ENCODE data around the gene OR10A2. TPM values are rescaled to one million over a fixed set of nuclear protein-coding genes. Genes with fewer than 3 reads are reported as not detected.

OR10A2 gene
- total RNA-seq, 2 experiments from 2014 or later: not detected

DNA sequence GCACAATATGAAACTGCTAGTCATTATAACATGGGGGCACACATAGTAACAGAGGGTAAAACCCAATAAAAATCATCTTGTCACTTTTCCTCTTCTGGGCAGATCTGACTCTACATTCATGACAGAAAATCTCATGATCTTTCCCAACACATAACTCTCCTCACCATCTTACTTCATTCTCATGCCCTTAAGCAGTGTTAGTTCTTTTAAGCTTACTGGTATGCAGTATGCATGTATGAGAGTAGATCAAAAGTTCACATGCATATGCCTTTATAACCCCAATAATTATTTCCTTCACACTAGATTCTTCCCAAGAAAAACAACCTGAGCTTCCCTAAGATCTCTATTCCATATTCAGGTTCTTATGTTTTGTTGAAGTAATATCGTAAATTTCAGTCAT, 8.4 kb downstream of the OR10A2 start:
- CTCF ChIA-PET (ENCODE audit: unreplicated experiment): no interaction called here
- no peak for TF ChIP-seq EZH2phosphoT487 (IDR thresholded peaks at IDR 0.05; ENCODE audit: borderline replicate concordance, low read depth, low read length)
- TF ChIP-seq, protein P1, sequence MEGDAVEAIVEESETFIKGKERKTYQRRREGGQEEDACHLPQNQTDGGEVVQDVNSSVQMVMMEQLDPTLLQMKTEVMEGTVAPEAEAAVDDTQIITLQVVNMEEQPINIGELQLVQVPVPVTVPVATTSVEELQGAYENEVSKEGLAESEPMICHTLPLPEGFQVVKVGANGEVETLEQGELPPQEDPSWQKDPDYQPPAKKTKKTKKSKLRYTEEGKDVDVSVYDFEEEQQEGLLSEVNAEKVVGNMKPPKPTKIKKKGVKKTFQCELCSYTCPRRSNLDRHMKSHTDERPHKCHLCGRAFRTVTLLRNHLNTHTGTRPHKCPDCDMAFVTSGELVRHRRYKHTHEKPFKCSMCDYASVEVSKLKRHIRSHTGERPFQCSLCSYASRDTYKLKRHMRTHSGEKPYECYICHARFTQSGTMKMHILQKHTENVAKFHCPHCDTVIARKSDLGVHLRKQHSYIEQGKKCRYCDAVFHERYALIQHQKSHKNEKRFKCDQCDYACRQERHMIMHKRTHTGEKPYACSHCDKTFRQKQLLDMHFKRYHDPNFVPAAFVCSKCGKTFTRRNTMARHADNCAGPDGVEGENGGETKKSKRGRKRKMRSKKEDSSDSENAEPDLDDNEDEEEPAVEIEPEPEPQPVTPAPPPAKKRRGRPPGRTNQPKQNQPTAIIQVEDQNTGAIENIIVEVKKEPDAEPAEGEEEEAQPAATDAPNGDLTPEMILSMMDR (conservative IDR thresholded peaks at IDR 0.05; ENCODE audit: low read length): no peak
- POLR2A ChIA-PET: no interaction called here

DNA sequence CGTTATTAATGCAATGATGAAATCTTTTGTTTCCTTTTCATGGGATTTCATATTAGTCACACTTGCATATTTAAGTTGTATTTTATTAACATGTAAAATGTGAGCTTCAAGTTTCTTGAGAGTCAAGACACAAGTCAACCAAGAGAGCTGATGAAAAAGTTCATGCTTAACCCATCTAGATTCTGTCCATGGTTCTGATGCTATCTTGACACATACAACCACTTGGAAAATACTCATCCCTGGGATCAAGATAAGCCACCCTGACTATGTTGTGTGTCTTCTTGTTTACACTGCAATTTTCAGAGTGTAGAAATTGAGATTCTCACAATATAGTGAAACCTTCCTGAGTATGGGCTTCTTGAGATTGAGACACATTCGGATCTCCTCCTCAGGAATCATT, 12.9 kb downstream of the OR10A2 start:
- no peak for DNase-seq (ENCODE audit: low spot score)
- CTCF ChIA-PET (ENCODE audit: unreplicated experiment): no interaction called here
- Histone ChIP-seq H3K9me3 (ENCODE audit: low read length) (no peaks in the 10 kb centered on the region), H3K4me2 (ENCODE audit: low read length) (no peak overlapping the region), H3K4me1 (ENCODE audit: insufficient read depth, low read length, poor library complexity, severe bottlenecking) (no peaks in the 10 kb centered on the region), H4K20me1 (ENCODE audit: insufficient read depth, low read length) (no peaks in the 10 kb centered on the region), H3K4me3 (ENCODE audit: low read depth, low read length, poor library complexity, severe bottlenecking) (no peak overlapping the region), H2AFZ (ENCODE audit: low read length) (no peak overlapping the region), H3K36me3 (ENCODE audit: insufficient read depth, low read length) (no peaks in the 10 kb centered on the region), H3K79me2 (ENCODE audit: insufficient read depth, low read depth, low read length) (no peaks in the 10 kb centered on the region), H3K9me2 (ENCODE audit: insufficient read depth, low read length) (no peaks in the 10 kb centered on the region), H3K27ac (ENCODE audit: low read depth, low read length, poor library complexity, severe bottlenecking) (no peak overlapping the region)
- BruUV-seq (replicated peaks): no TSS peak
- POLR2A ChIA-PET: interaction anchor here (1.6 kb wide), 1 partner anchor 12 kb away, joined by 3 read pairs; no protein-coding TSS in a partner anchor
- intact Hi-C loops (cut with micrococcal nuclease; ENCODE audit: unreplicated experiment): no loop called here
- no peak for TF ChIP-seq EZH2phosphoT487 (IDR thresholded peaks at IDR 0.05; ENCODE audit: borderline replicate concordance, low read depth, low read length)
- TF ChIP-seq, protein P1 (conservative IDR thresholded peaks at IDR 0.05; ENCODE audit: low read length): no peak

More for the DNA sequence above, 8.4 kb downstream of the OR10A2 start:
- Histone ChIP-seq H4K20me1 (ENCODE audit: insufficient read depth, low read length) (no peaks in the 10 kb centered on the region), H3K79me2 (ENCODE audit: insufficient read depth, low read depth, low read length) (no peaks in the 10 kb centered on the region), H3K9me3 (ENCODE audit: low read length) (no peaks in the 10 kb centered on the region), H2AFZ (ENCODE audit: low read length) (no peak overlapping the region), H3K4me1 (ENCODE audit: insufficient read depth, low read length, poor library complexity, severe bottlenecking) (no peaks in the 10 kb centered on the region), H3K4me3 (ENCODE audit: low read depth, low read length, poor library complexity, severe bottlenecking) (no peak overlapping the region), H3K9me2 (ENCODE audit: insufficient read depth, low read length) (no peaks in the 10 kb centered on the region), H3K27ac (ENCODE audit: low read depth, low read length, poor library complexity, severe bottlenecking) (no peak overlapping the region), H3K36me3 (ENCODE audit: insufficient read depth, low read length) (no peaks in the 10 kb centered on the region), H3K4me2 (ENCODE audit: low read length) (no peak overlapping the region)
- intact Hi-C loops (cut with micrococcal nuclease; ENCODE audit: unreplicated experiment): no loop called here
- no peak for DNase-seq (ENCODE audit: low spot score)
- no TSS peak for BruUV-seq (replicated peaks)

DNA sequence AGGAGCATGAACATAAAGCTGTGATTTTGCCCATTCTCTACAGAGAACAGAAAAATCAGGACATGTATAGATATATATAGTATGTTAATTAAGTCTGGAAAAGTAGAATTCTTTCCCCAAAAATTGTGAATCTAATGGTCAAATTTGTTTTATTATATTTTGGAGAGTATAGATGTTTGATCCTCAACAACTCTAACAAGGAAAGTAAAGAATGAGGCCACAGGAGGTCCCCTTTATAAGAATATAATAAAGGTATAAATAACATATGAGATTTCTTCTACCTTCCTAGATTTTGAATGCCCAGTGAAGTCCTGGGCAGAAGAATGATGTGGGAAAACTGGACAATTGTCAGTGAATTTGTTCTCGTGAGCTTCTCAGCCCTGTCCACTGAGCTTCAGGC, 13.5 kb downstream of the OR10A2 start, which contains the start of gene OR10A4:
Gene OR10A4 (plus strand): TSS at position 301 of the 400 bp plus-strand sequence. CDS start 23 bp downstream, at position 324.
- no peak for TF ChIP-seq EZH2phosphoT487 (IDR thresholded peaks at IDR 0.05; ENCODE audit: borderline replicate concordance, low read depth, low read length)
- TF ChIP-seq, protein P1 (conservative IDR thresholded peaks at IDR 0.05; ENCODE audit: low read length): no peak
- H3K36me3 ChIP-seq (ENCODE audit: insufficient read depth, low read length): no peaks in the 10 kb centered on the region
- H2AFZ ChIP-seq (ENCODE audit: low read length): no peak within 1 kb of the TSS
- ChIA-PET CTCF (ENCODE audit: unreplicated experiment) (no interaction called here), POLR2A (interaction anchor here (1.6 kb wide), 1 partner anchor 13 kb away, joined by 3 read pairs; no protein-coding TSS in a partner anchor)
- H3K27ac ChIP-seq (ENCODE audit: low read depth, low read length, poor library complexity, severe bottlenecking): no peak within 1 kb of the TSS
- H3K4me1 ChIP-seq (ENCODE audit: insufficient read depth, low read length, poor library complexity, severe bottlenecking): no peaks in the 10 kb centered on the region
- no peaks in the 10 kb centered on the region for H3K9me3 ChIP-seq (ENCODE audit: low read length)
- H4K20me1 ChIP-seq (ENCODE audit: insufficient read depth, low read length): no peaks in the 10 kb centered on the region
- H3K4me3 ChIP-seq (ENCODE audit: low read depth, low read length, poor library complexity, severe bottlenecking): no peak within 1 kb of the TSS
- no peaks in the 10 kb centered on the region for H3K79me2 ChIP-seq (ENCODE audit: insufficient read depth, low read depth, low read length)
- H3K9me2 ChIP-seq (ENCODE audit: insufficient read depth, low read length): no peaks in the 10 kb centered on the region
- no TSS peak for BruUV-seq (replicated peaks)
- intact Hi-C loops (cut with micrococcal nuclease; ENCODE audit: unreplicated experiment): no loop called here
- DNase-seq (ENCODE audit: low spot score): no peak
- no peak within 1 kb of the TSS for H3K4me2 ChIP-seq (ENCODE audit: low read length)

Measured in OCI-LY7 (cell line).